H1 (cell line): ENCODE data around the gene CCT6B. TPM values are rescaled to one million over a fixed set of nuclear protein-coding genes. Genes with fewer than 3 reads are reported as not detected.

Experiments used
- CTCF ChIA-PET: fragments of 300-600 bp; sonication (Branson Sonifier 250); formaldehyde crosslinking; loops from one replicate; lab custom pipeline; 2021; ENCODE audit not compliant: partially characterized antibody; lab: Charles Lee
- POLR2A ChIA-PET: fragments of 300-600 bp; sonication (Branson Sonifier 250); formaldehyde crosslinking; loops from one replicate; lab custom pipeline; 2021; ENCODE audit warnings: inconsistent platforms; ENCODE audit not compliant: partially characterized antibody; lab: Charles Lee
- DNase-seq, 2 experiments: peaks; one replicate each; pipeline versions ENCODE4 v3.0.0 to v3.0.0-alpha.2; 2010 to 2022; ENCODE audit warnings: low spot score in 2 of 2, low read depth in 1 of 2, mixed read lengths in 1 of 2
- FAIRE-seq: peaks from 2 replicates; lab custom pipeline; 2011; peaks lifted over from hg19 to GRCh38; lab: Jason Lieb, UNC
- H2AFZ ChIP-seq: 2 replicates; pipeline ENCODE4 v1.8.1; 2012; ENCODE audit warnings: low read length, inconsistent platforms
- H2AK5ac ChIP-seq: 2 replicates; pipeline ENCODE4 v1.6.1; 2013; ENCODE audit warnings: low read depth, low read length
- H2BK120ac ChIP-seq: replicated peaks from 2 replicates; pipeline ENCODE3; 2013; ENCODE audit warnings: low read depth, low read length, inconsistent platforms
- H2BK12ac ChIP-seq: 2 replicates; pipeline ENCODE4 v1.6.1; 2013; ENCODE audit warnings: low read depth, low read length
- H2BK15ac ChIP-seq: 2 replicates; pipeline ENCODE4 v1.6.1; 2013; ENCODE audit warnings: low read length
- H2BK20ac ChIP-seq: 2 replicates; pipeline ENCODE4 v1.6.1; 2013; ENCODE audit warnings: low read length
- H2BK5ac ChIP-seq: 2 replicates; pipeline ENCODE4 v1.6.1; 2013; ENCODE audit warnings: low read depth, low read length
- H3K14ac ChIP-seq: 2 replicates; pipeline ENCODE4 v1.6.1; 2013; ENCODE audit warnings: inconsistent platforms; ENCODE audit not compliant: insufficient read length
- H3K18ac ChIP-seq: 2 replicates; pipeline ENCODE4 v1.6.1; 2013; ENCODE audit warnings: low read length; ENCODE audit errors: extremely low read depth
- H3K23ac ChIP-seq: 2 replicates; pipeline ENCODE4 v1.6.1; 2013; ENCODE audit warnings: inconsistent platforms; ENCODE audit not compliant: insufficient read length
- H3K23me2 ChIP-seq: 2 replicates; pipeline ENCODE4 v1.6.1; 2013; ENCODE audit warnings: low read depth, low read length
- H3K27ac ChIP-seq: 2 replicates; pipeline ENCODE4 v1.6.1; 2011; ENCODE audit warnings: low read depth, low read length, inconsistent platforms
- H3K27me3 ChIP-seq, 4 experiments: replicated peaks in 1 of 4; 1 replicate in 1 of 4; 2 replicates in 3 of 4; pipeline versions ENCODE4 v1.6.1 to v1.8.1; 2011 to 2013; ENCODE audit warnings: low read length in 3 of 4, mild to moderate bottlenecking in 3 of 4, inconsistent platforms in 2 of 4, mixed read lengths in 2 of 4, moderate library complexity in 1 of 4; ENCODE audit not compliant: control insufficient read depth in 3 of 4, insufficient read depth in 3 of 4; ENCODE audit errors: extremely low read depth in 1 of 4
- H3K36me3 ChIP-seq, 4 experiments: 2 replicates each; pipeline versions ENCODE4 v1.6.1 to v1.8.1; 2011 to 2013; ENCODE audit warnings: mild to moderate bottlenecking in 4 of 4, low read length in 3 of 4, moderate library complexity in 2 of 4, control low read depth in 1 of 4, inconsistent platforms in 1 of 4; ENCODE audit not compliant: insufficient read depth in 4 of 4, control insufficient read depth in 2 of 4
- H3K4ac ChIP-seq: replicated peaks from 2 replicates; pipeline ENCODE3; 2013; ENCODE audit warnings: low read length, low read depth, mixed read lengths, inconsistent platforms; ENCODE audit not compliant: insufficient read length
- H3K4me1 ChIP-seq, 4 experiments: replicated peaks in 1 of 4; 1 replicate in 1 of 4; 2 replicates in 3 of 4; pipeline versions ENCODE4 v1.6.1 to v1.8.1; 2011 to 2013; ENCODE audit warnings: low read length in 3 of 4, inconsistent platforms in 2 of 4, mixed read lengths in 1 of 4; ENCODE audit not compliant: insufficient read depth in 4 of 4, control insufficient read depth in 3 of 4
- H3K4me2 ChIP-seq, 2 experiments: 2 replicates each; pipeline versions ENCODE4 v1.6.1 to v1.8.1; 2011 to 2013; ENCODE audit warnings: low read depth in 2 of 2, low read length in 2 of 2, control low read depth in 1 of 2, inconsistent platforms in 1 of 2, mild to moderate bottlenecking in 1 of 2; ENCODE audit not compliant: insufficient read depth in 1 of 2
- H3K4me3 ChIP-seq, 4 experiments: fragments of 200-600, 300-600 bp in 1 of 4; sonication (generic), shearing (Covaris generic), sonication (Bioruptor Twin) in 1 of 4; 2 replicates each; pipeline versions ENCODE4 v1.5.1 to v1.8.1; 2011 to 2016; ENCODE audit warnings: low read length in 4 of 4, low read depth in 3 of 4, control low read depth in 2 of 4, inconsistent platforms in 2 of 4, mild to moderate bottlenecking in 2 of 4, mixed read lengths in 1 of 4, moderate library complexity in 1 of 4; ENCODE audit not compliant: insufficient read depth in 2 of 4; ENCODE audit errors: extremely low read depth in 1 of 4
- H3K56ac ChIP-seq: replicated peaks from 2 replicates; pipeline ENCODE3; 2013; ENCODE audit warnings: low read depth, mild to moderate bottlenecking, mixed read lengths, low read length, inconsistent platforms; ENCODE audit not compliant: insufficient read length
- H3K79me1 ChIP-seq: 2 replicates; pipeline ENCODE4 v1.6.1; 2013; ENCODE audit warnings: low read depth, low read length, control low read depth
- H3K79me2 ChIP-seq, 2 experiments: 2 replicates each; pipeline versions ENCODE4 v1.6.1 to v1.8.1; 2012 to 2013; ENCODE audit warnings: low read length in 2 of 2, mild to moderate bottlenecking in 2 of 2, inconsistent platforms in 1 of 2; ENCODE audit not compliant: insufficient read depth in 2 of 2, control insufficient read depth in 1 of 2
- H3K9ac ChIP-seq, 4 experiments: replicated peaks in 1 of 4; 1 replicate in 1 of 4; 2 replicates in 3 of 4; pipeline versions ENCODE4 v1.6.1 to v1.8.1; 2011 to 2013; ENCODE audit warnings: low read depth in 3 of 4, low read length in 3 of 4, control low read depth in 2 of 4, mild to moderate bottlenecking in 2 of 4, moderate library complexity in 2 of 4, inconsistent platforms in 1 of 4; ENCODE audit errors: extremely low read depth in 1 of 4
- H3K9me3 ChIP-seq, 2 experiments: 2 replicates each; pipeline versions ENCODE4 v1.6.1 to v1.8.1; 2012 to 2013; ENCODE audit warnings: mild to moderate bottlenecking in 2 of 2, moderate library complexity in 2 of 2, control low read depth in 1 of 2, inconsistent platforms in 1 of 2, low read depth in 1 of 2, low read length in 1 of 2, mixed read lengths in 1 of 2; ENCODE audit not compliant: insufficient read depth in 2 of 2
- H4K20me1 ChIP-seq, 2 experiments: replicated peaks in 1 of 2; 2 replicates each; pipeline versions ENCODE3 to v1.8.1; 2011 to 2013; ENCODE audit warnings: inconsistent platforms in 2 of 2, low read length in 2 of 2, mild to moderate bottlenecking in 1 of 2; ENCODE audit not compliant: insufficient read depth in 2 of 2, control insufficient read depth in 1 of 2
- H4K5ac ChIP-seq: 2 replicates; pipeline ENCODE4 v1.6.1; 2013; ENCODE audit warnings: low read length, low read depth, mixed read lengths, inconsistent platforms; ENCODE audit not compliant: insufficient read length
- H4K8ac ChIP-seq: 2 replicates; pipeline ENCODE4 v1.8.0; 2013; ENCODE audit warnings: mild to moderate bottlenecking, moderate library complexity, low read length, inconsistent platforms; ENCODE audit not compliant: insufficient read depth; ENCODE audit errors: extremely low read depth
- H4K91ac ChIP-seq: replicated peaks from 2 replicates; pipeline ENCODE3; 2013; ENCODE audit warnings: low read length, mixed read lengths, inconsistent platforms; ENCODE audit not compliant: insufficient read length
- ATF2 ChIP-seq: IDR thresholded peaks from 2 replicates; pipeline ENCODE4 v1.6.1; 2012; ENCODE audit warnings: low read length, inconsistent platforms
- BACH1 ChIP-seq: IDR thresholded peaks from 2 replicates; pipeline ENCODE4 v1.6.1; 2012; ENCODE audit warnings: low read length, improper control_type of control experiment
- MAX ChIP-seq: IDR thresholded peaks from 2 replicates; pipeline ENCODE4 v1.6.1; 2012; ENCODE audit warnings: inconsistent platforms
- POLR2A ChIP-seq, 2 experiments: IDR thresholded peaks; 1 replicate in 1 of 2; 2 replicates in 1 of 2; pipeline ENCODE4 v1.6.1; 2011; ENCODE audit warnings: low read depth in 2 of 2, low read length in 2 of 2, mild to moderate bottlenecking in 2 of 2; ENCODE audit errors: control extremely low read depth in 1 of 2
- POLR2AphosphoS5 ChIP-seq: IDR thresholded peaks from 2 replicates; pipeline ENCODE4 v1.6.1; 2011; ENCODE audit warnings: low read depth, low read length
- WGBS, 2 experiments: shearing (Covaris generic) in 1 of 2; methylation state at CpG; one replicate each; pipeline versions ENCODE4 v1.1.6 to v1.1.7; 2013 to 2015; ENCODE audit warnings: low lambda C conversion rate in 2 of 2, mixed read lengths in 2 of 2, inconsistent platforms in 1 of 2, low coverage in 1 of 2, missing lambda C conversion rate in 1 of 2; ENCODE audit not compliant: insufficient replicate concordance in 2 of 2, insufficient coverage in 1 of 2, insufficient read length in 1 of 2; ENCODE audit errors: extremely low coverage in 1 of 2, missing lambda C conversion rate in 1 of 2; 5-methylcytosine and 5-hydroxymethylcytosine counted together
- polyA plus RNA-seq, 7 experiments: library from polyadenylated mRNA; depleted of rRNA in 3 of 7; stranded (reverse) in 5 of 7; unstranded in 2 of 7; fragments of >200 nt in 5 of 7; fragments of 200-250 nt in 2 of 7; gene quantifications; 1 replicate in 5 of 7; 2 replicates in 1 of 7; 4 replicates in 1 of 7; pipeline versions ENCODE4 v1.2.1 to v1.2.3, GENCODE V29; 2011 to 2013; ENCODE audit warnings: missing spikeins in 2 of 7, mixed read lengths in 2 of 7
- total RNA-seq: library from RNA; stranded (reverse); fragmentation: NEBNext Ultra II Directional; extraction: Animal tissue kit (Norgen Biotek cat#: 25700); gene quantifications from 2 replicates; pipeline ENCODE4 v1.2.1, GENCODE V29; 2021

The CCT6B gene
- total and polyA plus RNA-seq, 2 of the 8 experiments (the other 6 are each of a cell fraction or from before 2014, with no cell fraction given) = 0.67 to 1.3 TPM

GRCh38 chr17:34879146-34879545, 82.1 kb downstream of the CCT6B start:
- ChIA-PET POLR2A (no interaction called here), CTCF (interaction anchor here (1.2 to 2.0 kb wide), 6 partner anchors 9 to 435 kb away, joined by 3 to 10 read pairs (median 5); no protein-coding TSS in a partner anchor)
- H3K9ac ChIP-seq = no peak overlapping the region
- 71% methylated on average over 3 of the region's 3 CpGs; no CpG with 5 or more reads in 1 of the 2 experiments for WGBS, 2 experiments
- no peak overlapping the region for H2BK15ac ChIP-seq
- no peak overlapping the region for H3K56ac ChIP-seq
- FAIRE-seq = no peak
- H3K79me1 ChIP-seq = no peaks in the 10 kb centered on the region
- H2AFZ ChIP-seq = no peak overlapping the region
- H2BK12ac ChIP-seq = no peak overlapping the region
- H3K23ac ChIP-seq = no peak overlapping the region
- TF ChIP-seq POLR2AphosphoS5 = no peak
- TF ChIP-seq BACH1 = no peak
- TF ChIP-seq MAX = no peak
- TF ChIP-seq POLR2A (IDR thresholded peaks at IDR 0.05; ENCODE audit: control extremely low read depth in 1 of 2, low read depth in 2 of 2, low read length in 2 of 2) = no peak
- TF ChIP-seq ATF2 = no peak
- TF ChIP-seq, all 59 proteins: peak for 0
- Histone ChIP-seq H4K8ac (no peak overlapping the region), H2BK5ac (no peak overlapping the region), H3K4me1 (peaks cover 2 to 13% (median 6%) of the 10 kb centered on the region in 4 experiments), H4K20me1 (no peaks in the 10 kb centered on the region), H3K4ac (no peak overlapping the region), H3K79me2 (no peaks in the 10 kb centered on the region), H2BK120ac (no peak overlapping the region), H3K36me3 (no peaks in the 10 kb centered on the region), H3K14ac (no peak overlapping the region), H3K27ac (no peak overlapping the region), H3K27me3 (no peaks in the 10 kb centered on the region; a peak in 1 of 7 replicates), H3K23me2 (no peaks in the 10 kb centered on the region), H3K4me2 (no peak overlapping the region), H2BK20ac (no peak overlapping the region), H3K18ac (no peak overlapping the region), H4K91ac (no peak overlapping the region), H3K9me3 (peaks cover 0 to 3% of the 10 kb centered on the region in 2 experiments; a peak in 1 of 4 replicates), H4K5ac (no peak overlapping the region), H3K4me3 (no peak overlapping the region), H2AK5ac (no peak overlapping the region)
- DNase-seq = no peak
